GM12875 (cell line): Measurements from ENCODE around the gene NSUN4.
"Not testable (repeated sequence)": the region's sequence is repeated elsewhere in the genome, so short reads cannot be mapped to it uniquely, and the experiment has no call there.

Source experiments
- H3K4me3 ChIP-seq: one replicate; pipeline ENCODE4 v1.5.1; 2011; ENCODE audit warnings: low read depth, low read length, control low read depth
- TF ChIP-seq, protein P1 (sequence below): IDR thresholded peaks from 2 replicates; pipeline ENCODE4 v1.5.1; 2011; ENCODE audit warnings: low read depth, mild to moderate bottlenecking, control low read depth, inconsistent platforms, low read length, moderate library complexity, borderline replicate concordance; ENCODE audit not compliant: insufficient read depth

NSUN4 gene

DNA sequence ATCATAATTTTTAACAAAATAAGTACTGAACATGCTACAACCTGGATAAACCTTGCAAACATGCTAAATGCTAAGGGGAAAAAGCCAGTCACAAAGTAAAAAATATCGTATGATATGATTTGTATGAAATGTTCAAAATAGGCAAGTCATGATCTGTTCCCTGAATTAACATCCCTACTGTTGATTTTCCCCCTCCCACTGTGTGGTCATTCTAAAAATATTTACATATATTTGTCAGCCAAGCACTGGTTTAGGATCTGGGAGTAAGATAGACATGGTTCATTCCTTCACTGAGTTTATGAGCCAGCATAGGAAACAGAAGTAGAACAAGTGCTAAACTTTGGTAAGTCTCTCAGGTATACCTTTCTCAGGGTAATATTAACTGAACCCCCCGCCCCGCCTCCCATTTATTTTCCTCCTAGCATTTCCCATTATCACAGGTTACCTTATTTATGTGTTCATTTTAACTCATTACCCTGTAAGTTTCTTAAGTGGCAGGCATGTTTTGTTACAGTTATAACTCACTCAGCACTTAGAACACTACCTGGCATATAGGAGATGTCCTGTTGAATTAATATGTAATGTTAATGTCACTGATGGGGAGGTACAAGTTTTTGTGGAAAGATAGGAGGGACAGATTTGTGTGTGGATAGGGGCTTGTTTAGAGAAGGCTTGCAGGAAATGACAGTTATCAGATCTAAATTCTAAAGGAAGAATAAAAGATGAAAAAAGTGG, 24.8 kb upstream of the NSUN4 start:
- TF ChIP-seq, protein P1, sequence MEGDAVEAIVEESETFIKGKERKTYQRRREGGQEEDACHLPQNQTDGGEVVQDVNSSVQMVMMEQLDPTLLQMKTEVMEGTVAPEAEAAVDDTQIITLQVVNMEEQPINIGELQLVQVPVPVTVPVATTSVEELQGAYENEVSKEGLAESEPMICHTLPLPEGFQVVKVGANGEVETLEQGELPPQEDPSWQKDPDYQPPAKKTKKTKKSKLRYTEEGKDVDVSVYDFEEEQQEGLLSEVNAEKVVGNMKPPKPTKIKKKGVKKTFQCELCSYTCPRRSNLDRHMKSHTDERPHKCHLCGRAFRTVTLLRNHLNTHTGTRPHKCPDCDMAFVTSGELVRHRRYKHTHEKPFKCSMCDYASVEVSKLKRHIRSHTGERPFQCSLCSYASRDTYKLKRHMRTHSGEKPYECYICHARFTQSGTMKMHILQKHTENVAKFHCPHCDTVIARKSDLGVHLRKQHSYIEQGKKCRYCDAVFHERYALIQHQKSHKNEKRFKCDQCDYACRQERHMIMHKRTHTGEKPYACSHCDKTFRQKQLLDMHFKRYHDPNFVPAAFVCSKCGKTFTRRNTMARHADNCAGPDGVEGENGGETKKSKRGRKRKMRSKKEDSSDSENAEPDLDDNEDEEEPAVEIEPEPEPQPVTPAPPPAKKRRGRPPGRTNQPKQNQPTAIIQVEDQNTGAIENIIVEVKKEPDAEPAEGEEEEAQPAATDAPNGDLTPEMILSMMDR, result no peak
- H3K4me3 ChIP-seq, result no peak overlapping the region

DNA sequence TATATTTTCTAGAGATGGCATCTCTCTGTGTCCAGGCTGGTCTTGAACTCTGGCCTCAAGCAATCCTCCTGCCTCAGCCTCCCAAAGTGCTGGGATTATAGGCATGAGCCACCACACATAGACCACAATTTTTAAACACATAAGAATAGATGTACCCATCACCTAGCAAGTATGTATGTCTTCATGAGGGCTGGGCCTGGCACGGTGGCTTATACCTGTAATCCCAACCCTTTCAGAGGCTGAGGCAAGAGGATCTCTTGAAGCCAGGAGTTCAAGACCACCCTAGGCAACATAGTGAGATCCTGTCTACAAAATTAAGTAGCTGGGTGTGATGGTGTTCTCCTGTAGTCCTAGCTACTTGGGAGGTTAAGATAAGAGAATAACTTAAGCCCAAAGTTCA, 23.3 kb upstream of the NSUN4 start:
- no peak overlapping the region for H3K4me3 ChIP-seq
- TF ChIP-seq, protein P1, result no peak

DNA sequence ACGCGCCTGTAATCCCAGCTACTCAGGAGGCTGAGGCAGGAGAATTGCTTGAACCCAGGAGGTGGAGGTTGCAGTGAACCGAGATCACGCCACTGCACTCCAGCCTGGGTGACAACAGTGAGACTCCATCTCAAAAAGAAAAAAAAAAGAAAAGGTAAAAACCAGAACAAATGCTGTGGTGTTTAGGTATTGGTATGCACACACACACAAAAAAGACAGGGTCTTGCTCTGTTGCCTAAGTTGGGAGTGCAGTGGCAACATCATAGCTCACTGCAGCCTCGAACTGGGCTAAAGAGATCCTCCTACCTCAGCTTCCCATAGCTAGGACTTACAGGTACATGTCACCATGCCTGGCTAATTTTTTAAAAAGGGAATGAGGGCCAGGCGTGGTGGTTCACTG, 21.3 kb upstream of the NSUN4 start:
- not testable (repeated sequence) for H3K4me3 ChIP-seq

DNA sequence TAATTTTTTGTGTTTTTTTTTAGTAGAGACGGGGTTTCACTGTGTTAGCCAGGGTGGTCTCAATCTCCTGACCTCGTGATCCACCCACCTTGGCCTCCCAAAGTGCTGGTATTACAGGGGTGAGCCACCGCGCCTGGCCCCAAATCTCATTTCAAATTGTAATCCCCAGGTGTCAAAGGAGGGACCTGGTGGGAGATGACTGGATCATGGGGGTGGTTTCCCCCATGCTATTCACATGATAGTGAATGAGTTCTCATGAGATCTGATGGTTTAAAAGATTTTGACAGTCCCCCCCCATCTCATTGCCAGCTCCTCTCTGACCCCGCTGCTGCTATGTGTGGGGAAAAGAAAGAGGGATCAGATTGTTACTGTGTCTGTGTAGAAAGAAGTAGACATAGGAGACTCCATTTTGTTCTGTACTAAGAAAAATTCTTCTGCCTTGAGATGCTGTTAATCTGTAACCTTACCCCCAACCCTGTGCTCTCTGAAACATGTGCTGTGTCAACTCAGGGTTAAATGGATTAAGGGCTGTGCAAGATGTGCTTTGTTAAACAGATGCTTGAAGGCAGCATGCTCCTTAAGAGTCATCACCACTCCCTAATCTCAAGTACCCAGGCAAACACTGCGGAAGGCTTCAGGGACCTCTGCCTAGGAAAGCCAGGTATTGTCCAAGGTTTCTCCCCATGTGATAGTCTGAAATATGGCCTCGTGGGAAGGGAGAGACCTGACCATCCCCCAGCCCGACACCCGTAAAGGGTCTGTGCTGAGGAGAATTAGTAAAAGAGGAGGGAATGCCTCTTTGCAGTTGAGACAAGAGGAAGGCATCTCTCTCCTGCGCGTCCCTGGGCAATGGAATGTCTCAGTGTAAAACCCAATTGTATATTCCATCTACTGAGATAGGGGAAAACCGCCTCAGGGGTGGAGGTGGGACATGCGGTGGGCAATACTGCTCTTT, 20.4 kb upstream of the NSUN4 start:
- H3K4me3 ChIP-seq, result not testable (repeated sequence)

DNA sequence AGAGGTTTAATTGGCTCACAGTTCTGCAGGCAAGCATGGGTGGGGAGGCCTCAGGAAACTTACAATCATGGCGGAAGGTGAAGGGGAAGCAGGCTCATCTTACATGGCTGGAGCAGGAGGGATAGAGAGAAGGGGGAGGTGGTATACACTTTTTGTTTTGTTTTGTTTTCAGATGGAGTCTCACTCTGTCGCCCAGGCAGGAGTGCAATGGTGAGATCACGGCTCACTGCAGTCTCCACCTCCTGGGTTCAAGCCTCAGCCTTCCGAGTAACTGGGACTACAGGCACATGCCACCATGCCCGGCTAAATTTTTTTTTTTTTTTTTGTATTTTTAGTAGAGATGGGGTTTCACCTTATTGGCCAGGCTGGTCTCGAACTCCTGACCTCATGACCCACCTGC, 18.4 kb upstream of the NSUN4 start:
- H3K4me3 ChIP-seq, result not testable (repeated sequence)

DNA sequence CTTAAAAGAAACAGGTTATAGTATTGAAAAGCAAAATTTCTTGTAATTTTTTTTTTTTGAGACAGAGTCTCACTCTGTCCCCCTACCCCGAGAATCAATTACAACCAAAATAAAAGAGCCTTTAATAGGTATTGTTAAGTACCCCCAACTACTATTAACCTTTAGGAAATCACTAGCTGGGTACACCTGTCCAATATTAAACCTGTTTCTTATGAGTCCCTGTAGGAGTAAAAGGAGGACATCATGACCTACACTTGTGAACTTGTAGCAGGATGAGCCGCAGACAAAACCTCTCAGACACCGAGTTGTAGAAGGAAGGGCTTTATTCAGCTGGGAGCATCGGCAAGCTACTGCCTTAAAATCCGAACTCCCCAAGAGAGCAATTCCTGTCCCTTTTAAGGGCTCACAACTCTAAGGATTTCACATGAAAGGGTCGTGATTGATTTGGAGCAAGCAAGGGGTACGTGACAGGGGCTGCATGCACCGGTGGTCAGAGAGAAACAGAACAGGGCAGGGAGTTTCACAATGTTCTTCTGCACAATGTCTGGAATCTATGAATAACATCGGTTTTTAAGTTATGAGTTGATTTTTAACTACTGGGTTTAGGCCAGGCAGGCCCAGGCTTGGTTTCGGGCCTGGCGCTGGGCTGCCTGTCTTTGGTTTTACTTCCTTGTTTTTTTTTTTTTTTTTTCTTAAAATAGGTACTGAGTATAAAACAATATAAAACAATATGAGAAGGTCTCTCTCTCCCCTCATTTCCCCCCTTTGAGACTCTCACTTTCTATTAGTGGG, 15.1 kb upstream of the NSUN4 start:
- not testable (repeated sequence) for H3K4me3 ChIP-seq

DNA sequence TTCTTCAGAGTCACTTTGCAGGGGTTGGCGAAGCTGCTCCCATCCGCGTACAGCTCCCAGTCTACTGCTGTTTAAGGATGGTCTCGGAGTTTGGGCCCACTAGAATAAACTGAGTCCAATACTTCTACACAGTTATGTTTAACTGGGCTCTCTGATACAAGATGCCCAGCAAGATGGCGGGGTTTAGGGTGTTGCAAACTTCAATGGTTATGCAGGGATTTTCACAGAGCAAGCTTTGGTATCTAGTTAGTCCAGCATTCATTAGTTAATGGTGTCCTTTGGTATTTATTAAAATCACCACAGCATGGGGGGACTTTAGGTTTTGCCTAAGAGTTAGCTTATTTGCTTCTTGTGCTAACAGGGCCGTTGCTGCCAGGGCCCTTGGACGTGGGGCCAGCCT, 12.4 kb upstream of the NSUN4 start:
- H3K4me3 ChIP-seq, result peak overlapping the region; percentile 21

DNA sequence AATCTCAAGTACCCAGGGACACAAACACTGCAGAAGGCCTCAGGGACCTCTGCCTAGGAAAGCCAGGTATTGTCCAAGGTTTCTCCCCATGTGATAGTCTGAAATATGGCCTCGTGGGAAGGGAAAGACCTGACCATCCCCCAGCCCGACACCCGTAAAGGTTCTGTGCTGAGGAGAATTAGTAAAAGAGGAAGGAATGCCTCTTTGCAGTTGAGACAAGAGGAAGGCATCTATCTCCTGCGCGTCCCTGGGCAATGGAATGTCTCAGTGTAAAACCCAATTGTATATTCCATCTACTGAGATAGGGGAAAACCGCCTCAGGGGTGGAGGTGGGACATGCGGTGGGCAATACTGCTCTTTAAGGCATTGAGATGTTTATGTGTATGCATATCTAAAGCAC, 10.8 kb upstream of the NSUN4 start:
- H3K4me3 ChIP-seq, result peak overlapping the region; percentile 43

DNA sequence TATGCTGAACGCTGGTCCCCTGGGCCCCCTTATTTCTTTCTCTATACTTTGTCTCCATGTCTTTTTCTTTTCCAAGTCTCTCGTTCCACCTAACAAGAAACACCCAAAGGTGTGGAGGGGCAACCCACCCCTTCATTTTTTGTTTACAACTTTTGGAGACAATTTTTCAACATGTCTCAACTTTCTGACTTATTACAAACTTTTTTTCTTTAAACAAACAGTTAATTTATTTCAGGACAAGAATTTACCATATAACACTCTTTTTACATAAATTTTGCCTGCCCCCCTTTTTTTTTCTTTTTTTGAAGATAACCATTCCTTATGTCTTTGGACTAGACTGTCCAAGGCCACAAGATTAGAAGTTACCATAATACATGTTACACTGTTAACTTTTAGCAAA, 10.2 kb upstream of the NSUN4 start:
- peak overlapping the region; percentile 43 for H3K4me3 ChIP-seq

DNA sequence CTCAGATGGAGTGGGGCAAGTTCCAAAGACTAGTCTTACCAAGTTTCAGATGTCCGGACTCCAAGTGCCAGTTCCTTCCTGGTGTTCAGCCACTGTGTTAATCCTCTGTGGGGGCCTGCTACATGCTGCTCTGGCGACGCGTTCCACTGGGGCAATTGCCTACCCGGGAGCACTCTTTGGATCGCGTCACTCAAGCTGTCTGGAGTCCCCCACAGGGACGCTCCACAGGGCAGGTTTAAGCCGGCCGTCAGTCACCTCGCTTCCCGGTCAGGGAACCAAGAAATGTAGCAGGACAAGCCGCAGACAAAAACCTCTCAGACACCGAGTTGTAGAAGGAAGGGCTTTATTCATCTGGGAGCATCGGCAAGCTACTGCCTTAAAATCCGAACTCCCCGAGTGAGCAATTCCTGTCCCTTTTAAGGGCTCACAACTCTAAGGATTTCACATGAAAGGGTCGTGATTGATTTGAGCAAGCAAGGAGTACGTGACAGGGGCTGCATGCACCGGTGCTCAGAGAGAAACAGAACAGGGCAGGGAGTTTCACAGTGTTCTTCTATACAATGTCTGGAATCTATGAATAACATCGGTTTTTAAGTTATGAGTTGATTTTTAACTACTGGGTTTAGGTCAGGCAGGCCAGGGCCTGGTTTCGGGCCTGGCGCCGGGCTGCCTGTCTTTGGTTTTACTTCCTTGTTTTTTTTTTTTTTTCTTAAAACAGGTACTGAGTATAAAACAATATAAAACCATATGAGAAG, 8.6 kb upstream of the NSUN4 start:
- peak overlapping the region; percentile 71 for H3K4me3 ChIP-seq

DNA sequence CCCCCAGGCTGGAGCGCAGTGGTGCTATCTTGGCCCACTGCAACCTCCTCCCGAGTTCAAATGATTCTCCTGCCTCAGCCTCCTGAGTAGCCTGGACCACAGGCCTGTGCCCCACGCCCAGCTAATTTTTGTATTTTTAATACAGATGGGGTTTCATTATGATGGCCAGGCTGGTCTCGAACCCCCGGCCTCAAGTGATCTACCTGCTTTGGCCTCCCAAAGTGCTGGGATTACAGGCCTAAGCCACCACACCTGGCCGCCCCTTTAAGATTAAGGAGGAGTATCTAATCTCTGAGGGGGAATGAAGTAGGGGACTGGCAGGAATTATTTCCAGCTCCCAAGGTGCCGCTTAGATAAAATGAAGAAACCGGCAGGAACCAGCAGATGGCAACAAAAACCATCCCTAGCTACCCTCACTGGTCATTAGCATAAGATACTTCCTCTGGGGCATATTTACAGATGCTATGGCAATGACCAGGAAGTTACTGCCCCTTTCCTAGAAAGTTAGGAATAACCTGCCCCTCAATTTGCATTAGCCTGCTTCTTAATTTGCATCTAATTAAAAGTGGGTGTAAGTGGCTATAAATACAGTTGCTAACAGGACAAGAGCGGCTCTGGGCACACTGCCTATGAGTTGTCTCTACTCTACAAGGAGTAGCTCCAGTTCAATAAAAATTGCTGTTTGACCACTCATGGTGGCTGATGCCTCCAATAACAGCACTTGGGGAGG, 7.1 kb upstream of the NSUN4 start:
- TF ChIP-seq, protein P1, result peak; percentile 37; the same call in 1 of the 2 replicates
- peak overlapping the region; percentile 5 for H3K4me3 ChIP-seq
